ENCODE measurements around the gene JCAD. TPM values are rescaled to one million over a fixed set of nuclear protein-coding genes. Genes with fewer than 3 reads are reported as not detected.

JCAD gene
- total RNA-seq, 4 donors from 2014 or later: 33.6 to 65.2 (median 53.3) TPM

GRCh38 chr10:30070001-30070685 lies 10.8 kb upstream of the JCAD start:
- H3K9me3 ChIP-seq: no peaks in the 10 kb centered on the region
- DNase-seq (ENCODE audit: extremely low spot score): no peak
- H3K4me1 ChIP-seq: no peaks in the 10 kb centered on the region
- no peaks in the 10 kb centered on the region for H3K27me3 ChIP-seq
- TF ChIP-seq POLR2A (IDR thresholded peaks at IDR 0.05; ENCODE audit: low read depth) (no peak), POLR2AphosphoS5 (IDR thresholded peaks at IDR 0.05) (no peak), EP300 (IDR thresholded peaks at IDR 0.05) (no peak), CTCF (IDR thresholded peaks at IDR 0.05) (no peak)
- intact Hi-C loops (cut with DNase I): no loop called here
- H3K27ac ChIP-seq (replicated peaks in 1 of 4): no peak overlapping the region
- no peaks in the 10 kb centered on the region for H3K36me3 ChIP-seq
- WGBS: 70% methylated on average over 11 of the region's 11 CpGs
- H3K4me3 ChIP-seq: no peak overlapping the region

- no peak overlapping the region for H3K27ac ChIP-seq (replicated peaks in 1 of 4)
- H3K36me3 ChIP-seq: no peaks in the 10 kb centered on the region
- H3K9me3 ChIP-seq: no peaks in the 10 kb centered on the region
- H3K4me3 ChIP-seq: no peak overlapping the region
- intact Hi-C loops (cut with DNase I): loop anchor here (10.0 kb wide), 1 partner anchor 116 kb away; no protein-coding TSS in a partner anchor
- H3K27me3 ChIP-seq: no peaks in the 10 kb centered on the region
- H3K4me1 ChIP-seq: no peaks in the 10 kb centered on the region
- TF ChIP-seq EP300 (IDR thresholded peaks at IDR 0.05) (no peak), POLR2AphosphoS5 (IDR thresholded peaks at IDR 0.05) (no peak), POLR2A (IDR thresholded peaks at IDR 0.05; ENCODE audit: low read depth) (no peak), CTCF (IDR thresholded peaks at IDR 0.05) (no peak)
- WGBS: 88% methylated on average over 4 of the region's 4 CpGs
- no peak for DNase-seq (ENCODE audit: extremely low spot score)
Measured at GRCh38 chr10:30068492-30069223, 9.3 kb upstream of the JCAD start.

GRCh38 chr10:30063099-30063498 lies 3.7 kb upstream of the JCAD start:
- no peak for DNase-seq (ENCODE audit: extremely low spot score)
- Histone ChIP-seq H3K27ac (replicated peaks in 1 of 4) (no peak overlapping the region), H3K9me3 (no peaks in the 10 kb centered on the region), H3K27me3 (no peaks in the 10 kb centered on the region), H3K4me1 (peaks cover 6 to 23% (median 18%) of the 10 kb centered on the region in 4 donors), H3K4me3 (no peak overlapping the region), H3K36me3 (no peaks in the 10 kb centered on the region)
- intact Hi-C loops (cut with DNase I): loop anchor here (10.0 kb wide), 1 partner anchor 122 kb away; no protein-coding TSS in a partner anchor
- no peak for TF ChIP-seq POLR2A (IDR thresholded peaks at IDR 0.05; ENCODE audit: low read depth)
- no peak for TF ChIP-seq CTCF (IDR thresholded peaks at IDR 0.05)
- TF ChIP-seq EP300 (IDR thresholded peaks at IDR 0.05): no peak
- no peak for TF ChIP-seq POLR2AphosphoS5 (IDR thresholded peaks at IDR 0.05)
- WGBS: 77% methylated on average over 3 of the region's 3 CpGs

GRCh38 chr10:30062582-30062981 lies 3.2 kb upstream of the JCAD start:
- H3K9me3 ChIP-seq: no peaks in the 10 kb centered on the region
- no peak for TF ChIP-seq POLR2A (IDR thresholded peaks at IDR 0.05; ENCODE audit: low read depth)
- TF ChIP-seq EP300 (IDR thresholded peaks at IDR 0.05): no peak
- no peak for TF ChIP-seq POLR2AphosphoS5 (IDR thresholded peaks at IDR 0.05)
- TF ChIP-seq CTCF (IDR thresholded peaks at IDR 0.05): no peak
- 86% methylated on average over 8 of the region's 8 CpGs for WGBS
- peaks cover 6 to 27% (median 22%) of the 10 kb centered on the region in 4 donors for H3K4me1 ChIP-seq
- H3K27ac ChIP-seq (replicated peaks in 1 of 4): no peak overlapping the region
- H3K27me3 ChIP-seq: no peaks in the 10 kb centered on the region
- no peak overlapping the region for H3K4me3 ChIP-seq
- H3K36me3 ChIP-seq: no peaks in the 10 kb centered on the region
- no peak for DNase-seq (ENCODE audit: extremely low spot score)
- intact Hi-C loops (cut with DNase I): loop anchor here (10.0 kb wide), 1 partner anchor 122 kb away; no protein-coding TSS in a partner anchor

Measured in esophagus muscularis mucosa (tissue), 4 donors.